Esophagus muscularis mucosa (tissue), 4 donors: ENCODE measurements around the gene TUSC2.

Source experiments
- CTCF ChIP-seq, 3 experiments: fragments of 200-600 bp in 2 of 3; fragments of 450-650 bp in 1 of 3; sonication (generic) in 2 of 3; IDR thresholded peaks; one replicate each; pipeline ENCODE4 v1.5.1; 2017 to 2019; ENCODE audit warnings: antibody characterized with exemption in 3 of 3, mild to moderate bottlenecking in 2 of 3, moderate library complexity in 1 of 3
- EP300 ChIP-seq: sonication (generic); formaldehyde crosslinking; IDR thresholded peaks from one replicate; pipeline ENCODE4 v1.6.1; 2017; ENCODE audit warnings: antibody characterized with exemption
- POLR2AphosphoS5 ChIP-seq, 2 donors: sonication (generic); formaldehyde crosslinking; IDR thresholded peaks; one replicate each; pipeline ENCODE4 v1.6.1; 2017; ENCODE audit warnings: antibody characterized with exemption in 2 of 2

- TF ChIP-seq CTCF (IDR thresholded peaks at IDR 0.05) (no peak), POLR2AphosphoS5 (IDR thresholded peaks at IDR 0.05) (no peak), EP300 (no peak)
Observed at GRCh38 chr3:50276762-50277101, 51.3 kb downstream of the TUSC2 start.
